Tibial artery (tissue), 4 donors: ENCODE measurements around the gene NECAP2.

Source experiments
- DNase-seq, 2 donors: peaks; one replicate each; pipeline ENCODE4 v3.0.0-alpha.2; 2019
- H3K27ac ChIP-seq, 2 donors: fragments of 200-600 bp; sonication (generic) in 1 of 2; 1 replicate in 1 of 2; 2 replicates in 1 of 2; pipeline ENCODE4 v1.5.1; 2018 to 2019; ENCODE audit warnings: mild to moderate bottlenecking in 1 of 2
- H3K27me3 ChIP-seq, 2 donors: fragments of 200-600 bp; sonication (generic) in 1 of 2; one replicate each; pipeline versions ENCODE4 v1.5.1 to v1.6.0; 2016 to 2019
- H3K36me3 ChIP-seq, 3 donors: fragments of 200-600 bp; sonication (generic) in 2 of 3; one replicate each; pipeline ENCODE4 v1.5.1; 2016 to 2019; ENCODE audit warnings: mild to moderate bottlenecking in 2 of 3
- H3K4me1 ChIP-seq, 4 donors: fragments of 200-600 bp; sonication (generic) in 2 of 4; 1 replicate in 3 of 4; 2 replicates in 1 of 4; pipeline ENCODE4 v1.5.1; 2016 to 2019
- H3K4me3 ChIP-seq, 2 donors: fragments of 200-600 bp; sonication (generic) in 1 of 2; 1 replicate in 1 of 2; 2 replicates in 1 of 2; pipeline ENCODE4 v1.5.1; 2018 to 2019; ENCODE audit warnings: mild to moderate bottlenecking in 2 of 2
- H3K9me3 ChIP-seq, 3 donors: fragments of 200-600 bp; sonication (generic) in 1 of 3; one replicate each; pipeline ENCODE4 v1.5.1; 2016 to 2019
- CTCF ChIP-seq, 2 experiments: fragments of 200-600 bp in 1 of 2; fragments of 450-650 bp in 1 of 2; IDR thresholded peaks; one replicate each; pipeline ENCODE4 v1.5.1; 2017 to 2019; ENCODE audit warnings: antibody characterized with exemption in 2 of 2, mild to moderate bottlenecking in 1 of 2, moderate library complexity in 1 of 2
- intact Hi-C: fragments of 100-400 bp; cut with DNase I; formaldehyde crosslinking; loops from one replicate; pipeline ENCODE4 v1.15.0; 2023; ENCODE audit warnings: low total_unique reads

Gene NECAP2

GRCh38 chr1:16440470-16441281 lies at the start of gene NECAP2:
TSS of gene NECAP2 (plus strand) at chr1:16440724. CDS start at chr1:16440762, 38 bp downstream.
- TF ChIP-seq CTCF (IDR thresholded peaks at IDR 0.05), result peak; percentile 86 to 90
- H3K27ac ChIP-seq, result peak within 1 kb of the TSS; percentile 78 to 79
- DNase-seq, result peak; percentile 88 to 95
- peaks cover 8 to 24% (median 23%) of the 10 kb centered on the region in 3 donors for H3K36me3 ChIP-seq
- H3K27me3 ChIP-seq, result no peaks in the 10 kb centered on the region
- intact Hi-C loops, result no loop called here
- H3K4me3 ChIP-seq, result peak within 1 kb of the TSS; percentile 79 to 95
- peaks cover 4 to 33% (median 18%) of the 10 kb centered on the region in 4 donors for H3K4me1 ChIP-seq
- no peaks in the 10 kb centered on the region for H3K9me3 ChIP-seq

- Histone ChIP-seq H3K27ac (peak overlapping the region in 1 of 2 donors; percentile 5), H3K4me1 (peaks cover 2 to 78% (median 53%) of the 10 kb centered on the region in 4 donors), H3K27me3 (no peaks in the 10 kb centered on the region), H3K36me3 (peaks cover 21 to 32% (median 32%) of the 10 kb centered on the region in 3 donors), H3K4me3 (no peak overlapping the region), H3K9me3 (no peaks in the 10 kb centered on the region)
- DNase-seq, result no peak
- intact Hi-C loops, result no loop called here
- no peak for TF ChIP-seq CTCF (IDR thresholded peaks at IDR 0.05)
Observed at GRCh38 chr1:16391411-16391810, 49.1 kb upstream of the NECAP2 start.

GRCh38 chr1:16392740-16393569 lies 47.6 kb upstream of the NECAP2 start:
- no peaks in the 10 kb centered on the region for H3K9me3 ChIP-seq
- H3K4me1 ChIP-seq, result peaks cover 0 to 74% (median 40%) of the 10 kb centered on the region in 4 donors
- H3K27ac ChIP-seq, result peak overlapping the region; percentile 1 to 5
- no peak for DNase-seq
- no peaks in the 10 kb centered on the region for H3K27me3 ChIP-seq
- intact Hi-C loops, result no loop called here
- peaks cover 31 to 48% (median 46%) of the 10 kb centered on the region in 3 donors for H3K36me3 ChIP-seq
- no peak for TF ChIP-seq CTCF (IDR thresholded peaks at IDR 0.05)
- H3K4me3 ChIP-seq, result no peak overlapping the region

- intact Hi-C loops, result no loop called here
- peaks cover 0 to 65% (median 36%) of the 10 kb centered on the region in 4 donors for H3K4me1 ChIP-seq
- peak overlapping the region; percentile 1 to 5 for H3K27ac ChIP-seq
- TF ChIP-seq CTCF (IDR thresholded peaks at IDR 0.05), result no peak
- H3K36me3 ChIP-seq, result peaks cover 31 to 56% (median 55%) of the 10 kb centered on the region in 3 donors
- no peaks in the 10 kb centered on the region for H3K27me3 ChIP-seq
- H3K9me3 ChIP-seq, result no peaks in the 10 kb centered on the region
- no peak for DNase-seq
- no peak overlapping the region for H3K4me3 ChIP-seq
Observed at GRCh38 chr1:16393570-16394521, 46.7 kb upstream of the NECAP2 start.

GRCh38 chr1:16394977-16395376 lies 45.5 kb upstream of the NECAP2 start:
- DNase-seq, result no peak
- H3K27me3 ChIP-seq, result no peaks in the 10 kb centered on the region
- H3K9me3 ChIP-seq, result no peaks in the 10 kb centered on the region
- no peak overlapping the region for H3K27ac ChIP-seq
- H3K36me3 ChIP-seq, result peaks cover 31 to 68% (median 64%) of the 10 kb centered on the region in 3 donors
- intact Hi-C loops, result no loop called here
- H3K4me1 ChIP-seq, result peaks cover 0 to 55% (median 34%) of the 10 kb centered on the region in 4 donors
- TF ChIP-seq CTCF (IDR thresholded peaks at IDR 0.05), result no peak
- H3K4me3 ChIP-seq, result no peak overlapping the region
